ENCODE results near the gene PELO. TPM values are rescaled to one million over a fixed set of nuclear protein-coding genes. Genes with fewer than 3 reads are reported as not detected.

PELO gene
- total RNA-seq, 1 donor from 2014 or later: 18.0 TPM

DNA sequence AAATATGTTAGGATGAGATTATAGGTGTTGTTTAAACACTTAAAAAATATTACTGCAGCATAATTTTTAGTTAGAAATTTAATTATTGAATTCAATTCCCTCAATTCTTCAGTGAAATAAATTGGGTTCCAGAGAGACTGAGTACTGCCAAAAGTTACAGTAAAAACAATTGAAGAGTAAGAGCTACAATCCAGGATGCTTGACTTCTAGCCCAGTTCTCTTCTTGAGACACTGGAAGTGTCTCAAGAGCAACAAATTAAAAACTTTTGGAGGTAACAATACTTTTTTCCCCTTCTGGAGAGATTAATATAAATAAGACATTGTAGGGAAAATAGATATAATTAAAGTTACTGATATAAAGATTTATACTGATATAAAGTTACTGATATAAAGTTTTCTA lies 8.3 kb downstream of the PELO start:
- no peak overlapping the region for H3K4me3 Mint-ChIP-seq
- TF ChIP-seq CTCF (conservative IDR thresholded peaks at IDR 0.05): no peak
- H3K27ac Mint-ChIP-seq: no peak overlapping the region
- H3K9me3 Mint-ChIP-seq: no peaks in the 10 kb centered on the region
- H3K36me3 Mint-ChIP-seq: no peaks in the 10 kb centered on the region
- H3K4me1 Mint-ChIP-seq (ENCODE audit: unreplicated experiment): peaks cover 22% of the 10 kb centered on the region
- no peaks in the 10 kb centered on the region for H3K27me3 Mint-ChIP-seq
- no peak for DNase-seq (ENCODE audit: extremely low spot score, unreplicated experiment)

DNA sequence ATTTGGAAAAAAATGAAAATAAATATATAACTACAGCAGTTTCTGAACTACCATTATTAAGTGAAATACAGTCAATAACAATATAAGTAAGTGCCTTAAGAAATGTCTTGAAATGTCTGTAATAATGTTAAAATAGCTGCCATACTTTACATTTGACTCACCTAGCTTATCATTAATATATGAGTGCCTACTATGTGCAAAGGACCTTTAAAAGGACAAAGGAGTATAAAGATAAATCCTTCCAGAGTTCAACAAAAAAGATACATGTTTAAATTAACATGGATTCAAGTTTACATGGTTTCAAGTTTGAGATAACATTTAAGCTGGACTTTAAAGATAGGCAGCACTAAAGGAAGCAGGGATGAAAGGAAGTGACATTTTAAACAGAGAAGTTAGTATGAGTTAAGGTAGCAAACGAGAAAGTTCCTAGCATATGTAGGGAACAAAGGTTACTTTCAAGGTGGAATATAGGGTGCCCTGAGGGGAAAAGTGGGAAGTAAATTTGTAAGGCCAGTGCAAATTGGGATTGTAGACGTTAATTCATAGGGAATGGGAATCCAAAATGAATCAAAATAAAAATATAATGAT lies 8.9 kb downstream of the PELO start:
- Mint-ChIP-seq H3K36me3 (no peaks in the 10 kb centered on the region), H3K27ac (no peak overlapping the region), H3K9me3 (no peaks in the 10 kb centered on the region), H3K4me3 (peak overlapping the region; percentile 13), H3K27me3 (no peaks in the 10 kb centered on the region), H3K4me1 (ENCODE audit: unreplicated experiment) (peaks cover 27% of the 10 kb centered on the region)
- no peak for DNase-seq (ENCODE audit: extremely low spot score, unreplicated experiment)
- no peak for TF ChIP-seq CTCF (conservative IDR thresholded peaks at IDR 0.05)

DNA sequence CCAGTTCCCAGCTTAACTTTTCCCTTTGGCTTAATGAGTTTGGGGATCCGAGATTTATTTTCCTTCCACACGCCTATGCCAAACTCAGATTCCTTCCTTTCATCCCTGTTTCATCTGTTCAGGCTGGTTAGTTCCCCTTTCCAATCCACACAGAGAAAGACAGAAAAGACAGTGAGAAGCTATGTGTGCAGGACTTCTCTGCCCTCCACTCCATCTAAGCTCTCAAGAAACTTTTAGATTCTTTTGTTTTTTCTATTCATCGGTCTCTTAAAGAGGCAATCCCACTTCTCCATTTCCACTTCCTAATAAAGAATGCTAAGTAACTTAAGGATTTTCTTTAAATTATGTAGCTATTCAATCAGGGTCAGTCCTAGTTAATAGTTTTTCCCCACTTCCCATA lies 11.2 kb downstream of the PELO start:
- Mint-ChIP-seq H3K9me3 (no peaks in the 10 kb centered on the region), H3K4me1 (ENCODE audit: unreplicated experiment) (peaks cover 28% of the 10 kb centered on the region), H3K36me3 (no peaks in the 10 kb centered on the region), H3K27ac (peak overlapping the region; percentile 94), H3K4me3 (peak overlapping the region; percentile 97), H3K27me3 (no peaks in the 10 kb centered on the region)
- TF ChIP-seq CTCF (conservative IDR thresholded peaks at IDR 0.05): no peak
- no peak for DNase-seq (ENCODE audit: extremely low spot score, unreplicated experiment)

- Mint-ChIP-seq H3K27ac (peak overlapping the region; percentile 94), H3K36me3 (peaks cover 5% of the 10 kb centered on the region), H3K27me3 (no peaks in the 10 kb centered on the region), H3K9me3 (no peaks in the 10 kb centered on the region), H3K4me1 (ENCODE audit: unreplicated experiment) (peaks cover 32% of the 10 kb centered on the region), H3K4me3 (peak overlapping the region; percentile 97)
- no peak for DNase-seq (ENCODE audit: extremely low spot score, unreplicated experiment)
- no peak for TF ChIP-seq CTCF (conservative IDR thresholded peaks at IDR 0.05)
These were observed 11.8 kb downstream of the PELO start for GRCh38 chr5:52799358-52799982.

GRCh38 chr5:52799983-52800393 lies 12.3 kb downstream of the PELO start:
- H3K4me3 Mint-ChIP-seq: peak overlapping the region; percentile 97
- peak overlapping the region; percentile 94 for H3K27ac Mint-ChIP-seq
- H3K4me1 Mint-ChIP-seq (ENCODE audit: unreplicated experiment): peaks cover 34% of the 10 kb centered on the region
- H3K27me3 Mint-ChIP-seq: no peaks in the 10 kb centered on the region
- peak; percentile 94 for DNase-seq (ENCODE audit: extremely low spot score, unreplicated experiment)
- no peak for TF ChIP-seq CTCF (conservative IDR thresholded peaks at IDR 0.05)
- H3K9me3 Mint-ChIP-seq: no peaks in the 10 kb centered on the region
- peaks cover 8% of the 10 kb centered on the region for H3K36me3 Mint-ChIP-seq

Measured in type B pancreatic cell (in vitro differentiated cells).